Heart left ventricle (tissue), 16 donors: ENCODE results near the gene RPTOR. TPM values are rescaled to one million over a fixed set of nuclear protein-coding genes. Genes with fewer than 3 reads are reported as not detected.

ENCODE experiments used
- ATAC-seq, 4 donors: fragments of 200-7000 bp; cut with Tn5 transposase; one replicate each; pipeline ENCODE4 v1.9.1; 2020 to 2022; ENCODE audit warnings: moderate library complexity in 4 of 4, mild to moderate bottlenecking in 3 of 4, moderate number of reproducible peaks in 1 of 4
- DNase-seq, 5 donors: peaks; one replicate each; pipeline ENCODE4 v3.0.0-alpha.2; 2020
- H3K27ac ChIP-seq, 12 donors: fragments of 200-600 bp; sonication (generic) in 4 of 12; one replicate each; pipeline versions ENCODE4 v1.5.0 to v1.8.0; 2016 to 2022; ENCODE audit warnings: mild to moderate bottlenecking in 2 of 12
- H3K27me3 ChIP-seq, 9 donors: fragments of 200-600 bp; sonication (generic) in 2 of 9; one replicate each; pipeline versions ENCODE4 v1.5.1 to v1.8.0; 2016 to 2022; ENCODE audit warnings: mild to moderate bottlenecking in 3 of 9
- H3K36me3 ChIP-seq, 9 donors: fragments of 200-600 bp; sonication (generic) in 2 of 9; one replicate each; pipeline versions ENCODE4 v1.5.0 to v1.8.0; 2018 to 2022; ENCODE audit warnings: mild to moderate bottlenecking in 2 of 9
- H3K4me1 ChIP-seq, 12 donors: fragments of 200-600 bp; sonication (generic) in 4 of 12; one replicate each; pipeline versions ENCODE4 v1.5.0 to v1.8.0; 2016 to 2022; ENCODE audit warnings: mild to moderate bottlenecking in 3 of 12
- H3K4me3 ChIP-seq, 12 donors: fragments of 200-600 bp; sonication (generic) in 4 of 12; one replicate each; pipeline versions ENCODE4 v1.5.0 to v1.8.0; 2017 to 2022; ENCODE audit warnings: mild to moderate bottlenecking in 9 of 12, moderate library complexity in 4 of 12
- H3K9me3 ChIP-seq, 12 donors: fragments of 200-600 bp; sonication (generic) in 4 of 12; one replicate each; pipeline versions ENCODE4 v1.5.0 to v1.8.0; 2016 to 2022; ENCODE audit warnings: mild to moderate bottlenecking in 1 of 12
- POLR2A ChIP-seq, 2 donors: fragments of 450-650 bp; IDR thresholded peaks; one replicate each; pipeline ENCODE4 v1.6.1; 2017; ENCODE audit warnings: antibody characterized with exemption in 2 of 2, mild to moderate bottlenecking in 2 of 2, moderate library complexity in 2 of 2
- WGBS, 4 donors: extraction: QIAGEN DNeasy Blood & Tissue Kit in 2 of 4; methylation state at CpG; one replicate each; pipeline versions ENCODE4 v1.1.5 to v1.1.7; 2013 to 2018; 5-methylcytosine and 5-hydroxymethylcytosine counted together
- intact Hi-C, 10 donors: fragments of 100-400 bp; cut with DNase I; formaldehyde crosslinking; loops; one replicate each; pipeline versions ENCODE4 v1.11.1 to v1.14.2; 2022
- polyA plus RNA-seq, 2 donors: library from polyadenylated mRNA; stranded (reverse); fragments of 200-250 nt; gene quantifications; one replicate each; pipeline ENCODE4 v1.2.3, GENCODE V29; 2013
- total RNA-seq, 9 donors: library from RNA; depleted of rRNA in 2 of 9; stranded (reverse); fragments of >200 nt in 2 of 9; fragmentation: NEBNext Ultra II Directional in 3 of 9; extraction: Animal tissue kit (Norgen Biotek cat#: 25700) in 3 of 9; gene quantifications; one replicate each; pipeline versions ENCODE4 v1.1.0 to v1.2.4, GENCODE V29; 2016 to 2023
- TF ChIP-seq, protein P1 (sequence below), 12 donors: fragments of 200-600 bp; sonication (generic) in 4 of 12; IDR thresholded peaks; one replicate each; pipeline versions ENCODE4 v1.5.0 to v1.8.0; 2018 to 2022; ENCODE audit warnings: antibody characterized with exemption in 12 of 12, mild to moderate bottlenecking in 5 of 12
- donor health status: ischemic (EF 13 %, LVEDD 7.1; RV severe dilation, severe dysfunction).
- donor health status: healthy with polysubstance abuse.
- donor health status: DM: no; HTN: yes; CAD: no.
- donor health status: DM: no; HTN: no; CAD: no.
- donor health status: ischemic (EF 25% LVEDD 6.9; RV normal size, moderate dysfunction).
- donor health status: ischemic (EF 25% LVEDD 5.7; RV mildly dilated, moderate dysfunction).
- donor health status: healthy.
- donor health status: DM: yes; HTN: yes; CAD: no.
- donor health status: ischemic (EF 35%, LVEDD 5.7; RV mildly dilated, moderate dysfunction).
- donor health status: nonischemic (EF 11% LVEDD 7.7; RV severe dilation, severe dysfunction).
- donor health status: DM: yes; HTN: yes; CAD: no.
- donor health status: PGD.
- donor health status: ischemic (EF 29% LVEDD 5.4; RV normal size, mild dysfunction).
- donor health status: nonischemic (EF 23%, LVEDD 6.1; RV moderate dilation, normal function).

RPTOR gene
- total and polyA plus RNA-seq, 11 donors, result 14.7 to 31.7 (median 26.0) TPM

DNA sequence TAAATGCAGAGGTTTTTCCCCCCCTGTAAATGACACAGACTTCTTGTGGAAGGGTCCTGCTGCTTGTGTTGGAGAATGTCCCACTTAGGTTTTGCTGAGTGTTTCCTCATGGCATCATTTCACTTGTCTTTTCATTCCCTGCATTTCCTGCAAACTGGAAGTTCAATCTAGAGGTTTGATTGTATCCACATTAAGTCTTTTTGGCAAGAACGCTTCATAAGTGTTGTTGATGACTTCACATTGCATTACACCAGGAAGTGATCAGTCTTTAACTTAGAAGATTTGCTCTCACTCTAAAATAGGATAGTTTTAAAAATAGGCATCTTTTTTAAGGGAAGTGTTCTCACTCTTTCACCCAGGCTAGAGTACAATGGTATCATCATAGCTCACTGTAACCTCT is 67.2 kb downstream of the RPTOR start:
- H3K4me3 ChIP-seq, result no peak overlapping the region
- intact Hi-C loops, result no loop called here
- no peaks in the 10 kb centered on the region for H3K9me3 ChIP-seq
- no peak for ATAC-seq
- no peaks in the 10 kb centered on the region for H3K36me3 ChIP-seq
- no peak overlapping the region for H3K27ac ChIP-seq
- 52 to 63% (median 57%) methylated on average over 1 of the region's 1 CpG for WGBS, 4 donors
- no peak for DNase-seq
- no peak for TF ChIP-seq POLR2A (IDR thresholded peaks at IDR 0.05)
- TF ChIP-seq, protein P1, sequence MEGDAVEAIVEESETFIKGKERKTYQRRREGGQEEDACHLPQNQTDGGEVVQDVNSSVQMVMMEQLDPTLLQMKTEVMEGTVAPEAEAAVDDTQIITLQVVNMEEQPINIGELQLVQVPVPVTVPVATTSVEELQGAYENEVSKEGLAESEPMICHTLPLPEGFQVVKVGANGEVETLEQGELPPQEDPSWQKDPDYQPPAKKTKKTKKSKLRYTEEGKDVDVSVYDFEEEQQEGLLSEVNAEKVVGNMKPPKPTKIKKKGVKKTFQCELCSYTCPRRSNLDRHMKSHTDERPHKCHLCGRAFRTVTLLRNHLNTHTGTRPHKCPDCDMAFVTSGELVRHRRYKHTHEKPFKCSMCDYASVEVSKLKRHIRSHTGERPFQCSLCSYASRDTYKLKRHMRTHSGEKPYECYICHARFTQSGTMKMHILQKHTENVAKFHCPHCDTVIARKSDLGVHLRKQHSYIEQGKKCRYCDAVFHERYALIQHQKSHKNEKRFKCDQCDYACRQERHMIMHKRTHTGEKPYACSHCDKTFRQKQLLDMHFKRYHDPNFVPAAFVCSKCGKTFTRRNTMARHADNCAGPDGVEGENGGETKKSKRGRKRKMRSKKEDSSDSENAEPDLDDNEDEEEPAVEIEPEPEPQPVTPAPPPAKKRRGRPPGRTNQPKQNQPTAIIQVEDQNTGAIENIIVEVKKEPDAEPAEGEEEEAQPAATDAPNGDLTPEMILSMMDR (IDR thresholded peaks at IDR 0.05), result no peak
- H3K27me3 ChIP-seq, result no peaks in the 10 kb centered on the region
- peaks cover 0 to 22% (median 2%) of the 10 kb centered on the region in 12 donors for H3K4me1 ChIP-seq

DNA sequence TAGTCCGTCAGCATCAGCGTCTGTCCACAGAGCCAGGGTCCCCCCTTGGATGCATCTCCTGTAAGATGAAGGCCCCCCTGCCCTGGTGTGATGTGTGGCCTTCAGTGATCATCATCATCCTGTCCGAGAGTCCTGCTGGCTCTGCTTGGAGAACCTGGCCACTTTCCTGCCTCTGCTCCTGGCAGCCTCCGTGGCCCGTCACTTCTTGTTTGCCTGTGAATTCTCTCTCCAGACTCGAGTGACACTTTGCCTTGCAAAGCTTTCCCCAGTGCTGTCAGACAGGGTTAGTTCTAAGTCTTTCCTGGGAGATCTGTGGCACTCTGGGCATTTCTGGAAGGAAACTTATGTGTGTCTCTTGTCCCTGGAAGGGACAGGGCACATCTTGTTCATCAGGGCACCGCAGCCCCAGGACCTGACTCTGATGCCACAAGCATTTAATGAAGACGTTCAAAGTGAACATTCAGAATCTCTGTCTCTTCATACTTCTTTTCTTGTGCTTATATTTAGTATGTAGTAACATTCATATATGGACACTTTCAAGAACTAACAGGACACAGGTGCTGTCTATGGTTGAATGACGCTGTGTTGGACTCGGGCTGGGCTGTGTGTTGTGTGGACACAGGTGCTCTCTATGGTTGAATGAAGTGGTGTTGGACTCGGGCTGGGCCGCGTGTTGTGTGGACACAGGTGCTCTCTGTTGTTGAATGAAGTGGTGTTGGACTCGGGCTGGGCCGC is 68.5 kb downstream of the RPTOR start:
- Histone ChIP-seq H3K36me3 (no peaks in the 10 kb centered on the region), H3K9me3 (no peaks in the 10 kb centered on the region), H3K27me3 (no peaks in the 10 kb centered on the region), H3K4me1 (peaks cover 0 to 22% (median 2%) of the 10 kb centered on the region in 12 donors), H3K4me3 (no peak overlapping the region), H3K27ac (no peak overlapping the region)
- TF ChIP-seq POLR2A (IDR thresholded peaks at IDR 0.05), result no peak
- TF ChIP-seq, protein P1 (IDR thresholded peaks at IDR 0.05), result no peak
- intact Hi-C loops, result no loop called here
- WGBS, 4 donors, result 88 to 94% (median 91%) methylated on average over 15 of the region's 15 CpGs
- ATAC-seq, result no peak
- DNase-seq, result no peak

DNA sequence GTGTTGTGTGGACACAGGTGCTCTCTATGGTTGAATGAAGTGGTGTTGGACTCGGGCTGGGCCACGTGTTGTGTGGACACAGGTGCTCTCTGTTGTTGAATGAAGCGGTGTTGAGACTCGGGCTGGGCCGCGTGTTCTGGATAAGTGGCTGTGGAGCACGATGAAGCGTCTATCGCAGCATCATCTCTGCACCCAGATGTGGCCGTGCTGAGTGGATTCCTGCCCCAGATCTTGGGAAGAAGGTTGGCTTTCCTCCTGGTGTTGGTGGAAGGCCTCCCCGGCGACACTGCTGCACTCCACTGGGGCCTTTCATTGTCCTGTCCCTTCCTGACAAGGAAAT is 69.1 kb downstream of the RPTOR start:
- no peak for ATAC-seq
- 90 to 92% (median 91%) methylated on average over 9 to 12 of the region's 12 CpGs for WGBS, 4 donors
- peaks cover 0 to 22% (median 2%) of the 10 kb centered on the region in 12 donors for H3K4me1 ChIP-seq

DNA sequence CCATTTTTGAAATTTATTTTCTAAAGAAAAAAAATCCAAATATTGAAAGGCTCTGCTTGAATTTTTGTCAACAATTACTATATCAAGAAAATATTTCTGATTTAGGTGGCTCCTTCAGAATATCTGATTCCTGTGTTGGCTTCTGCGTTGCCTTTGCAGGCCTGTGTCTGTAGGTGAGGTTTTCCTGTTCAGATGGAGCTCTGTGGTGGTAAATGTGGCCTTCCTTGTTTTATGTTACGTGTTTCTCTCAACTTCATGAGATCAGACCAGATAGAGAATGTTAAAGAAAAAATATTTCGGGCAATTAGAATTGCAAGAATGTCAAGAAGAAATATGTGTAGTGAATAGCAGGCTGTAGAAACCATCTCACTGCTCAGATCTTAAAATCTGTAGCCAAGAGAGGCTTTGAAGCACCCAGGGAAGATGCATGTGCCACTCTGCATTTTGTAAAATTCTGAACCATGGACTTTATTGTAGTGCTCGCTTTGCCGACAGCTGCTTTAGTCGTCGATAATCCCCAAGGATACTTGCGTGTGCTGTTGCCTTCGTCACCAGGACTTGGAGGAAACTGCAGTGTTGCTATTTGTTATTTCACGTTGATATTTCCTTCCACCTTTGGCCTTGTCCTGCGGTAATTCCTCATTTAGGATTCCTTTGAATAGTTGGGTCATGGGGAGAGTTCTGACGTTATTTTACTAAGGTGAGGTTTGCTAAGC is 69.9 kb downstream of the RPTOR start:
- DNase-seq (no peak), ATAC-seq (no peak)
- WGBS, 4 donors, result 68 to 79% (median 75%) methylated on average over 12 of the region's 12 CpGs
- Histone ChIP-seq H3K36me3 (no peaks in the 10 kb centered on the region), H3K4me1 (peaks cover 0 to 22% (median 2%) of the 10 kb centered on the region in 12 donors), H3K4me3 (no peak overlapping the region), H3K27ac (no peak overlapping the region), H3K27me3 (no peaks in the 10 kb centered on the region), H3K9me3 (no peaks in the 10 kb centered on the region)
- TF ChIP-seq, protein P1 (IDR thresholded peaks at IDR 0.05), result no peak
- no peak for TF ChIP-seq POLR2A (IDR thresholded peaks at IDR 0.05)
- intact Hi-C loops, result loop anchor here in 1 of 10 donors (2.0 kb wide), 1 partner anchor 26 kb away; no protein-coding TSS in a partner anchor

More for the DNA sequence above, 69.1 kb downstream of the RPTOR start:
- Histone ChIP-seq H3K9me3 (no peaks in the 10 kb centered on the region), H3K36me3 (no peaks in the 10 kb centered on the region), H3K4me3 (no peak overlapping the region), H3K27me3 (no peaks in the 10 kb centered on the region), H3K27ac (no peak overlapping the region)
- no peak for DNase-seq
- TF ChIP-seq, protein P1 (IDR thresholded peaks at IDR 0.05), result no peak
- TF ChIP-seq POLR2A (IDR thresholded peaks at IDR 0.05), result no peak
- intact Hi-C loops, result loop anchor here in 1 of 10 donors (2.0 kb wide), 1 partner anchor 25 kb away; no protein-coding TSS in a partner anchor
